RWPE2 (cell line): ENCODE results near the gene PCSK1.

Source experiments
- ATAC-seq: fragments of 200-7000 bp; cut with Tn5 transposase; 3 replicates; pipeline ENCODE4 v1.9.1; 2021; ENCODE audit warnings: low read depth
- DNase-seq: peaks from one replicate; pipeline ENCODE4 v3.0.0-alpha.2; 2020; ENCODE audit warnings: low spot score
- H3K27ac ChIP-seq: fragments of 450-650 bp; 2 replicates; pipeline ENCODE4 v1.5.1; 2017; ENCODE audit warnings: mild to moderate bottlenecking; ENCODE audit not compliant: poor library complexity, severe bottlenecking
- H3K27me3 ChIP-seq: fragments of 250-450 bp; sonication (Bioruptor Pico); 2 replicates; pipeline ENCODE4 v1.5.1; 2021; ENCODE audit warnings: mild to moderate bottlenecking, moderate library complexity; ENCODE audit not compliant: insufficient read depth, poor library complexity, severe bottlenecking
- H3K36me3 ChIP-seq: fragments of 250-450 bp; sonication (Bioruptor Pico); 2 replicates; pipeline ENCODE4 v1.5.1; 2020; ENCODE audit warnings: low read depth, mild to moderate bottlenecking, moderate library complexity
- H3K4me1 ChIP-seq: fragments of 250-450 bp; sonication (Bioruptor Pico); 2 replicates; pipeline ENCODE4 v1.5.1; 2021; ENCODE audit warnings: mild to moderate bottlenecking, moderate library complexity; ENCODE audit not compliant: insufficient read depth, poor library complexity, severe bottlenecking
- H3K4me3 ChIP-seq: fragments of 250-450 bp; sonication (Bioruptor Pico); 2 replicates; pipeline ENCODE4 v1.5.1; 2021; ENCODE audit warnings: mild to moderate bottlenecking, moderate library complexity; ENCODE audit not compliant: severe bottlenecking
- H3K9me3 ChIP-seq: fragments of 250-450 bp; sonication (Bioruptor Pico); 2 replicates; pipeline ENCODE4 v1.5.1; 2021; ENCODE audit warnings: mild to moderate bottlenecking, moderate library complexity; ENCODE audit not compliant: severe bottlenecking
- TF ChIP-seq, protein P1 (sequence below): fragments of 450-650 bp; IDR thresholded peaks from one replicate; pipeline ENCODE4 v1.5.1; 2017; ENCODE audit warnings: mild to moderate bottlenecking, moderate library complexity; ENCODE audit not compliant: poor library complexity, severe bottlenecking

PCSK1 gene

DNA sequence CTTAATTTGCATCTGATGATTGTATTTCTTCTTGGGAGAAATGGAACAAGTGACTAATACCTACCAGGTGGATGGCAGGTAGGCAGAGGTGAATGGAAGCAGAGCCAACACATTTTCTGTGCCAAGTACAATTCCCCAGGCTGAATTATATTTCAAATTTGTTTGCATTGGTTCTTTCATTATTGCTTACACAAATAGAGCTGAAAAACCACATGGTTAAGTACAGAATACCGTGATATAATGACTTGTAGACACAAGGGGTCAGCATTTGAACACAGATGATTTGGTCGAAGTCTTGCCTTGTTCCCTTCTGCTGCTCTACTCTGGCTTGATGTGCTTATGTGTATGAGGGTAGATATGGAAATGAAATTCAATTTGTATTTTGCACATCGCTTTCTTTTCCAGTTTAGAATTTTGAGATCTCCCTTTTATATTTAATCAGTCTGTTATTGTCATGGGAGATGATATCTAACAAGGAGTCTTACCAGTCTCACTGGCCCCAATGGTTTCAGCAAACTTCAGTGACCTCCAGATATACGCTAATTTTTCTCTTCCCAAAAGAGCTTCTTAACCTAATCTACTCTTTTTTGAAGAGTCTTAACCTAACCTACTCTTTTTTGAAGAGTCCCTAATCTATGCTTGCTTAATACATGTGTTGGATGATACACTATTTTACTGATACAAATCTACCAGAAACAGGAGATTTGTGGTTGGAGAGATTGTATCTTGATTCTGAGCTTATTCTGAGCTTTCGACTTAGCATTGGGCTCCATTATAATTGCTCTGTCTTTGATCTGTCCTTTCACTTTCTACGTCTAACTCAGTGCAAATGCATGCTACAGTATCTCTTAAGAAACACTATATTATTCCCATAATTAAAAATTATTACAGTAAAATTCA, 88.1 kb downstream of the PCSK1 start:
- ATAC-seq = peak; percentile 96
- Histone ChIP-seq H3K27me3 (no peaks in the 10 kb centered on the region), H3K27ac (no peak overlapping the region), H3K4me1 (no peaks in the 10 kb centered on the region), H3K4me3 (no peak overlapping the region), H3K36me3 (no peaks in the 10 kb centered on the region), H3K9me3 (no peaks in the 10 kb centered on the region)
- no peak for DNase-seq
- TF ChIP-seq, protein P1, sequence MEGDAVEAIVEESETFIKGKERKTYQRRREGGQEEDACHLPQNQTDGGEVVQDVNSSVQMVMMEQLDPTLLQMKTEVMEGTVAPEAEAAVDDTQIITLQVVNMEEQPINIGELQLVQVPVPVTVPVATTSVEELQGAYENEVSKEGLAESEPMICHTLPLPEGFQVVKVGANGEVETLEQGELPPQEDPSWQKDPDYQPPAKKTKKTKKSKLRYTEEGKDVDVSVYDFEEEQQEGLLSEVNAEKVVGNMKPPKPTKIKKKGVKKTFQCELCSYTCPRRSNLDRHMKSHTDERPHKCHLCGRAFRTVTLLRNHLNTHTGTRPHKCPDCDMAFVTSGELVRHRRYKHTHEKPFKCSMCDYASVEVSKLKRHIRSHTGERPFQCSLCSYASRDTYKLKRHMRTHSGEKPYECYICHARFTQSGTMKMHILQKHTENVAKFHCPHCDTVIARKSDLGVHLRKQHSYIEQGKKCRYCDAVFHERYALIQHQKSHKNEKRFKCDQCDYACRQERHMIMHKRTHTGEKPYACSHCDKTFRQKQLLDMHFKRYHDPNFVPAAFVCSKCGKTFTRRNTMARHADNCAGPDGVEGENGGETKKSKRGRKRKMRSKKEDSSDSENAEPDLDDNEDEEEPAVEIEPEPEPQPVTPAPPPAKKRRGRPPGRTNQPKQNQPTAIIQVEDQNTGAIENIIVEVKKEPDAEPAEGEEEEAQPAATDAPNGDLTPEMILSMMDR = peak; percentile 91

DNA sequence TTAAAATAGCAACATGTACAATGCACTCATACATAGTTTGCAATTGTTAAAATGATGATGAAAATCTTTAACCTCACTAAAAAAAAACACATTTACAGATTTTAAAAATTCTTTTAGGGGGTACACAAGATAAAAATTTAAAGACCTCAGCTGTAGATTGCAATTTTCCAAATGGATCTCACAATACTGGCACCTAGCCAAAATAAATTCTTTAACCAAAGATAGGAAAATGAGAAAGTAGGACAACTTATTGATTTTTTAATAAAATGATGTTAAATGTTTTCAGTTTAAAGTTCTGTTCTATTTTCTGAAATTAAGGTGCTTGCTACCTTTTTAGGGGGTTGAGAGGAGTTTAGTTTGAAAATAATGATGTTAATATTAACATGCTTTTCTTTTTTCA, 90.0 kb downstream of the PCSK1 start:
- no peaks in the 10 kb centered on the region for H3K36me3 ChIP-seq
- ATAC-seq (no peak), DNase-seq (no peak)
- H3K4me1 ChIP-seq = no peaks in the 10 kb centered on the region
- no peak overlapping the region for H3K27ac ChIP-seq
- H3K27me3 ChIP-seq = no peaks in the 10 kb centered on the region
- H3K4me3 ChIP-seq = no peak overlapping the region
- no peaks in the 10 kb centered on the region for H3K9me3 ChIP-seq
- TF ChIP-seq, protein P1 = no peak

DNA sequence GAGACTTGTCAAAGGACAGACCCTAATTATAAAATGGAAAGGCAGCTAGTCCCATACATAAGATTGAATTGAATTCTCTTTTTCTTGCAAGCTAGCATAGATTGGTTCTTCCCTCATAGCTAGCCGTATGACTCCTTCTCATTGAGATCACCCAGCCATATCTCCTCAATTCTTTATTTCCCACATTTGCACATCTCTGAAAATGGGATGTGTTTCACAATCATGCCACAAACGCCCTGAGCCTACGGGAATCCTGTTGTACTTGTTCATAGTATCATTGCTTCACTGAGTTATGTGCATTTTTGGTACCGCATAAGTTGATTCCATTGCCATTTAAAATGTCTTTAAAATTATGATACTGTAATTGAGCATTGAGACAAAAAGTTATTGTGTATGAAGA, 90.5 kb downstream of the PCSK1 start:
- ATAC-seq = no peak
- Histone ChIP-seq H3K27ac (no peak overlapping the region), H3K27me3 (no peaks in the 10 kb centered on the region), H3K4me3 (no peak overlapping the region), H3K36me3 (no peaks in the 10 kb centered on the region), H3K9me3 (no peaks in the 10 kb centered on the region), H3K4me1 (no peaks in the 10 kb centered on the region)
- DNase-seq = no peak
- TF ChIP-seq, protein P1 = no peak
